HCT116 (cell line): Measurements from ENCODE around the gene EYA2. TPM values are rescaled to one million over a fixed set of nuclear protein-coding genes. Genes with fewer than 3 reads are reported as not detected.

Source experiments
- ATAC-seq: fragments of 200-7000 bp; cut with Tn5 transposase; 2 replicates; pipeline ENCODE4 v1.9.1; 2020; ENCODE audit warnings: mild to moderate bottlenecking, moderate library complexity
- BruUV-seq: library from RNA; stranded (reverse); fragments of 400-500 nt; replicated peaks from 2 replicates; lab custom pipeline; 2021; lab: Mats Ljungman, UMichigan
- CTCF ChIA-PET: fragments of 300-600 bp; sonication (Branson Sonifier 250); formaldehyde crosslinking; loops from one replicate; lab custom pipeline; 2021; ENCODE audit warnings: antibody characterized with exemption; lab: Charles Lee
- POLR2A ChIA-PET: fragments of 300-600, 350-600 bp; sonication (Branson Sonifier 250); formaldehyde crosslinking; loops from one replicate; lab custom pipeline; 2021; ENCODE audit warnings: antibody characterized with exemption; lab: Charles Lee
- RAD21 ChIA-PET, 2 experiments: fragments of 300-600 bp; sonication (Branson Sonifier 250); formaldehyde crosslinking; loops; one replicate each; lab custom pipeline; 2023; ENCODE audit warnings: low total read pairs in 2 of 2; ENCODE audit not compliant: uncharacterized antibody in 2 of 2, unreplicated experiment in 2 of 2, low non-redundant PET in 1 of 2; lab: Charles Lee
- DNase-seq: peaks from one replicate; pipeline ENCODE4 v3.0.0-alpha.2; 2010; ENCODE audit warnings: low read depth, low spot score
- H2AFZ ChIP-seq: fragments of 200-600 bp; shearing (Covaris generic), sonication (generic); 2 replicates; pipeline ENCODE4 v1.6.1; 2017; ENCODE audit warnings: low read depth, mixed run types, mixed read lengths, antibody characterized with exemption, low read length; ENCODE audit not compliant: poor library complexity, severe bottlenecking
- H3K27ac ChIP-seq: 2 replicates; pipeline ENCODE4 v1.5.1; 2012; ENCODE audit warnings: low read depth, low read length
- H3K27me3 ChIP-seq: fragments of 200-600 bp; sonication (generic); 2 replicates; pipeline ENCODE4 v1.6.1; 2016; ENCODE audit warnings: mixed run types, low read length, mixed read lengths; ENCODE audit not compliant: insufficient read depth
- H3K36me3 ChIP-seq, 2 experiments: fragments of 200-500 bp in 1 of 2; fragments of 200-600 bp in 1 of 2; sonication (Bioruptor generic) in 1 of 2; sonication (generic) in 1 of 2; 2 replicates each; pipeline versions ENCODE4 v1.5.1 to v1.6.1; 2014 to 2016; ENCODE audit warnings: low read length in 2 of 2, inconsistent platforms in 1 of 2, mixed read lengths in 1 of 2, mixed run types in 1 of 2; ENCODE audit not compliant: insufficient read depth in 2 of 2, control insufficient read depth in 1 of 2
- H3K4me1 ChIP-seq, 2 experiments: fragments of 200-600 bp in 1 of 2; sonication (generic) in 1 of 2; 2 replicates each; pipeline versions ENCODE4 v1.5.1 to v1.6.1; 2012 to 2017; ENCODE audit warnings: low read length in 2 of 2, inconsistent platforms in 1 of 2, mild to moderate bottlenecking in 1 of 2, mixed read lengths in 1 of 2, mixed run types in 1 of 2, moderate library complexity in 1 of 2; ENCODE audit not compliant: insufficient read depth in 2 of 2, control insufficient read depth in 1 of 2
- H3K4me2 ChIP-seq: fragments of 200-600 bp; sonication (generic); 2 replicates; pipeline ENCODE4 v1.6.1; 2017; ENCODE audit warnings: mixed run types, low read length, mixed read lengths
- H3K4me3 ChIP-seq, 2 experiments: fragments of 200-600 bp in 1 of 2; sonication (generic) in 1 of 2; replicated peaks in 1 of 2; 2 replicates each; pipeline ENCODE4 v1.5.1; 2011 to 2016; ENCODE audit warnings: low read length in 2 of 2, control low read depth in 1 of 2, low read depth in 1 of 2, mild to moderate bottlenecking in 1 of 2, mixed read lengths in 1 of 2, mixed run types in 1 of 2
- H3K79me2 ChIP-seq: fragments of 200-600 bp; sonication (generic); 2 replicates; pipeline ENCODE4 v1.6.1; 2017; ENCODE audit warnings: mild to moderate bottlenecking, mixed run types, low read length, moderate library complexity, mixed read lengths; ENCODE audit not compliant: insufficient read depth
- H3K9ac ChIP-seq: fragments of 200-600 bp; sonication (generic); 2 replicates; pipeline ENCODE4 v1.6.1; 2016; ENCODE audit warnings: low read length, mixed read lengths
- H3K9me2 ChIP-seq: fragments of 200-600 bp; sonication (generic), shearing (Covaris generic); 2 replicates; pipeline ENCODE4 v1.6.1; 2017; ENCODE audit warnings: mixed run types, mild to moderate bottlenecking, moderate library complexity; ENCODE audit not compliant: insufficient read depth
- H3K9me3 ChIP-seq, 2 experiments: fragments of 200-500 bp in 1 of 2; fragments of 200-600 bp in 1 of 2; sonication (Bioruptor generic) in 1 of 2; sonication (generic) in 1 of 2; 2 replicates each; pipeline ENCODE4 v1.6.1; 2014 to 2017; ENCODE audit warnings: low read length in 2 of 2, mixed read lengths in 2 of 2, inconsistent platforms in 1 of 2, low read depth in 1 of 2, mild to moderate bottlenecking in 1 of 2, mixed run types in 1 of 2, moderate library complexity in 1 of 2; ENCODE audit not compliant: control insufficient read depth in 1 of 2, insufficient read depth in 1 of 2
- H4K20me1 ChIP-seq: fragments of 200-600 bp; sonication (generic), shearing (Covaris generic); 2 replicates; pipeline ENCODE4 v1.6.1; 2017; ENCODE audit warnings: mixed run types, mild to moderate bottlenecking, moderate library complexity; ENCODE audit not compliant: insufficient read depth
- CBX3 ChIP-seq: IDR thresholded peaks from 2 replicates; pipeline ENCODE4 v1.6.1; 2012; ENCODE audit warnings: low read depth
- CEBPB ChIP-seq: IDR thresholded peaks from 2 replicates; pipeline ENCODE4 v1.6.1; 2012; ENCODE audit warnings: low read depth
- CTCF ChIP-seq, 3 experiments: fragments of 200-600 bp in 1 of 3; sonication (generic) in 1 of 3; IDR thresholded peaks in 2 of 3; conservative IDR thresholded peaks in 1 of 3; 2 replicates each; pipeline ENCODE4 v1.5.1; 2012 to 2017; ENCODE audit warnings: low read depth in 2 of 3, low read length in 2 of 3, antibody characterized with exemption in 1 of 3, borderline replicate concordance in 1 of 3, control low read depth in 1 of 3, mild to moderate bottlenecking in 1 of 3, mixed read lengths in 1 of 3, mixed run types in 1 of 3, moderate library complexity in 1 of 3; ENCODE audit not compliant: insufficient read depth in 1 of 3
- EGR1 ChIP-seq: IDR thresholded peaks from 2 replicates; pipeline ENCODE4 v1.6.1; 2012; ENCODE audit warnings: low read depth
- ELF1 ChIP-seq: IDR thresholded peaks from 2 replicates; pipeline ENCODE4 v1.6.1; 2012; ENCODE audit warnings: low read depth, borderline replicate concordance
- EZH2 ChIP-seq: fragments of 200-600 bp; sonication (generic); IDR thresholded peaks from 2 replicates; pipeline ENCODE4 v1.6.1; 2017; ENCODE audit warnings: antibody characterized with exemption, mixed run types
- FOSL1 ChIP-seq: IDR thresholded peaks from 2 replicates; pipeline ENCODE4 v1.6.1; 2012; ENCODE audit warnings: low read depth
- JUND ChIP-seq: IDR thresholded peaks from 2 replicates; pipeline ENCODE4 v1.6.1; 2012
- POLR2A ChIP-seq: IDR thresholded peaks from 2 replicates; pipeline ENCODE4 v1.7.0; 2011; ENCODE audit warnings: borderline replicate concordance; ENCODE audit not compliant: insufficient read depth, insufficient read length; ENCODE audit errors: extremely low read depth
- POLR2AphosphoS5 ChIP-seq: IDR thresholded peaks from 2 replicates; pipeline ENCODE4 v1.6.1; 2011; ENCODE audit warnings: mild to moderate bottlenecking, low read depth, low read length, moderate library complexity
- RAD21 ChIP-seq: IDR thresholded peaks from 2 replicates; pipeline ENCODE4 v1.6.1; 2012; ENCODE audit warnings: low read depth, mild to moderate bottlenecking
- REST ChIP-seq: IDR thresholded peaks from 2 replicates; pipeline ENCODE4 v1.6.1; 2012; ENCODE audit warnings: low read depth
- SIN3A ChIP-seq: IDR thresholded peaks from 2 replicates; pipeline ENCODE4 v1.6.1; 2012; ENCODE audit warnings: low read depth
- SP1 ChIP-seq: IDR thresholded peaks from 2 replicates; pipeline ENCODE4 v1.6.1; 2012; ENCODE audit warnings: low read depth
- SRF ChIP-seq: IDR thresholded peaks from 2 replicates; pipeline ENCODE4 v1.6.1; 2012; ENCODE audit warnings: low read depth
- TCF7L2 ChIP-seq: IDR thresholded peaks from 2 replicates; pipeline ENCODE4 v1.7.0; 2011; ENCODE audit warnings: borderline replicate concordance, inconsistent platforms; ENCODE audit not compliant: insufficient read depth, insufficient read length; ENCODE audit errors: extremely low read depth
- YY1 ChIP-seq: IDR thresholded peaks from 2 replicates; pipeline ENCODE4 v1.6.1; 2011; ENCODE audit warnings: low read length, low read depth, moderate library complexity, mild to moderate bottlenecking; ENCODE audit not compliant: insufficient replicate concordance; ENCODE audit errors: extremely low read depth
- ZNF274 ChIP-seq: fragments of 200-500 bp; sonication (Bioruptor generic); IDR thresholded peaks from 2 replicates; pipeline ENCODE4 v1.6.1; 2014; ENCODE audit warnings: mild to moderate bottlenecking, low read depth, low read length, inconsistent platforms
- intact Hi-C: fragments of 100-400 bp; cut with micrococcal nuclease; formaldehyde crosslinking; loops from 2 replicates; pipeline ENCODE4 v1.10.0; 2022
- total RNA-seq: library from RNA; stranded (reverse); gene quantifications from one replicate; pipeline ENCODE4 v1.2.1, GENCODE V29; 2021; ENCODE audit not compliant: unreplicated experiment
- TF ChIP-seq, protein P1 (sequence below): IDR thresholded peaks from 2 replicates; pipeline ENCODE4 v1.6.1; 2012
- TF ChIP-seq, protein P2 (sequence below): IDR thresholded peaks from 2 replicates; pipeline ENCODE4 v1.6.1; 2012

Gene EYA2
- total RNA-seq, 1 experiment from 2014 or later = not detected

DNA sequence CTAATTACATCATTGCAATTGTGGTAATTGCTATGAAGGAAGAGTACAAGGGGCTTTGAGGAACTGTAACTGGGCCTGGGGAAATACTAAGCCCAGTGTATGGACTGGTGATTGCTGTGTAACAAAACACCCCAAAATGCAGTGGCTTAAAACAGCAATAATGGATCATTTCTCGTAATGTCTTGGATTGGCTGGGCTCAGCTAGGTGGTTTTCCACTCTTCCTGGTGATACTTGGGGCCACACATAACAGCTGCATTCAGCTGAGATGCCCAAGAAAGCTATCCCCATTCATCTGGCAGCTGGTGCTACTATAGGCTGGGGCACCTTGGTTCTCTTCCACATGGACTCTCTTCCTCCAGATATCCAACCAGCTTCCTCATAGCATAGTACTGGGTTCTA lies 150.3 kb downstream of the EYA2 start:
- no peaks in the 10 kb centered on the region for H3K9me3 ChIP-seq
- H4K20me1 ChIP-seq = no peaks in the 10 kb centered on the region
- no peak overlapping the region for H3K4me2 ChIP-seq
- DNase-seq (no peak), ATAC-seq (no peak)
- no TSS peak for BruUV-seq
- H3K4me3 ChIP-seq = no peak overlapping the region
- no peaks in the 10 kb centered on the region for H3K27me3 ChIP-seq
- CTCF ChIA-PET = no interaction called here
- H3K4me1 ChIP-seq = no peaks in the 10 kb centered on the region
- POLR2A ChIA-PET = no interaction called here
- H3K36me3 ChIP-seq = no peaks in the 10 kb centered on the region
- H3K9me2 ChIP-seq = no peaks in the 10 kb centered on the region
- no peaks in the 10 kb centered on the region for H3K79me2 ChIP-seq
- no peak overlapping the region for H2AFZ ChIP-seq
- RAD21 ChIA-PET = no interaction called here
- no peak for TF ChIP-seq POLR2AphosphoS5
- TF ChIP-seq ZNF274 = no peak
- TF ChIP-seq YY1 = no peak
- TF ChIP-seq, protein P1, sequence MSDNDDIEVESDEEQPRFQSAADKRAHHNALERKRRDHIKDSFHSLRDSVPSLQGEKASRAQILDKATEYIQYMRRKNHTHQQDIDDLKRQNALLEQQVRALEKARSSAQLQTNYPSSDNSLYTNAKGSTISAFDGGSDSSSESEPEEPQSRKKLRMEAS = no peak
- no peak for TF ChIP-seq TCF7L2
- TF ChIP-seq EGR1 = no peak
- no peak for TF ChIP-seq SIN3A
- no peak for TF ChIP-seq CBX3
- TF ChIP-seq CEBPB = no peak
- TF ChIP-seq, protein P2, sequence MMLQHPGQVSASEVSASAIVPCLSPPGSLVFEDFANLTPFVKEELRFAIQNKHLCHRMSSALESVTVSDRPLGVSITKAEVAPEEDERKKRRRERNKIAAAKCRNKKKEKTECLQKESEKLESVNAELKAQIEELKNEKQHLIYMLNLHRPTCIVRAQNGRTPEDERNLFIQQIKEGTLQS = no peak
- no peak for TF ChIP-seq EZH2
- no peak for TF ChIP-seq ELF1
- TF ChIP-seq JUND = no peak
- no peak for TF ChIP-seq SRF
- TF ChIP-seq CTCF (IDR thresholded peaks at IDR 0.05 in 2 of 3, conservative IDR thresholded peaks at IDR 0.05 in 1 of 3; ENCODE audit: borderline replicate concordance in 1 of 3, insufficient read depth in 1 of 3, low read depth in 2 of 3, low read length in 2 of 3) = no peak
- no peak for TF ChIP-seq SP1
- TF ChIP-seq REST = no peak
- TF ChIP-seq RAD21 = no peak
- no peak for TF ChIP-seq POLR2A
- no peak for TF ChIP-seq FOSL1
- TF ChIP-seq, all 23 proteins: peak for 0
- H3K27ac ChIP-seq = no peak overlapping the region
- intact Hi-C loops = no loop called here
- H3K9ac ChIP-seq = no peak overlapping the region
